ENCODE data around the gene DCLRE1C.
"Not testable (repeated sequence)": the region's sequence is repeated elsewhere in the genome, so short reads cannot be mapped to it uniquely, and the experiment has no call there.

Gene DCLRE1C

DNA sequence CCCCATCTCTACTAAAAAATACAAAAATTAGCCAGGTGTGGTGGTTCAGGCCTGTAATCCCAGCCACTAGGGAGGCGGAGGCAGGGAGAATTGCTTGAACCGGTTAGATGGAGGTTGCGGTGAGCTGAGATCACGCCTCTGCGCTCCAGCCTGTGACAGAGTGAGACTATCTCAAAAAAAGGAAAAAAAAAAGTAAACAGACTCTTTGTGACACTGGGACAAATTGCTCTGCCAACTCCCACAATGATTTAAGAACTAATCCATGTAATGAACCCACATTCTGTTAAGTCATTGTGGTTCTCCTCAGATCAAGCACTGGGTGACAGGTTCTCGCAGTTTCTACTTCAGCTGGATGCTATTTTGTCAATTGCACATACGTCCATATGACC lies 11.0 kb downstream of the DCLRE1C start:
- DNase-seq: not testable (repeated sequence)

DNA sequence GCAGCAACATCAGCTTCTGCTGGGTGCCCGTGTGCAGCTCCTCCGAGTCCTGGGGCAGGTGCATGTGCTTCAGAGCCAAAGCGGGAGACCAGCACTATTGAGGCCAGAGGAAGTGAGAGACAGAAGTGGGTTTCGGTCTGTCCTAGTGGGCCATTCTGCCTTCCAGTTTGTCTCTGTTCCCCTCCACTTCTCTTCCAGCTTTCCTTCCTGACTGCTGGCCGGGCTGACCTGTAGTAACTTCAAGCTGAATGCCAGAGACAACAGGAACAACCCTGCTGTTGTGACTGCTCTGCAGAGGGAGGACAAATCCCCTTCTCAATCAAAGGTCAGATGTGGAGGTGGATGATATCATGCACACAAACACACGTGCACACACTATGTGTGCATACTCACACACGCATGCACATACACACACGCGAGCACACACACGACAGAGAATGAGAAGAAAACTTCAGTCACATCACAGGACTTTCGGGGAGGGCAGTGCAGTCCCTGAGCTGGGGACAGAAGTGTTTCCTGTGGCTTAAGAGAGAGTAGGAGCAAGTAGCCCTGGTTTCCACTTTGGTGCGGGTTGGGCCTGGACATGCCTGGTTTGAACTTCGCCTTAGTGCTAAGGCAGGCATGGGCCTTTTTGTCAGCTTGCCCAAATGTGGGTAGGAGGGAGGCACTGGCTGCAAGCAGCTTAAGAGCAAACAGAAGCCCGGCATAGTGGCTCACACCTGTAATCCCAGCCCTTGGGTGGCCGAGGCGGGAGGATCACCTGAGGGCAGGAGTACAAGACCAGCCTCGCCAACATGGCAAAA lies 11.5 kb downstream of the DCLRE1C start:
- not testable (repeated sequence) for DNase-seq

DNA sequence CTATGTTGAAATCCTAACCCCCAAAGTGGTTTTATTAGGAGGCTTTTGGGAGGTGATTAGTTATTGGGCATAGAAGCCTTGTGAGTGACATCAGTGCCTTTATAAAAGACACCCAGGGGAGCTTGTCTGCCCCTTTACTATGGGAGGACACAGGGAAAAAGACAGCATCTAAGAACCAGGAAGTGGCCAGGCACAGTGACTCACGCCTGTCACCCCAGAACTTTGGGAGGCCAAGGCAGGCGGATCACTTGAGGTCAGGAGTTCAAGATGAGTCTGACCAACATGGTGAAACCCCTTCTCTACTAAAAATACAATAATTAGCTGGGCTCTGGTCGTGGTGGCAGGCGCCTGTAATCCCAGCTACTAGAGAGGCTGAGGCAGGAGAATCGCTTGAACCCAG lies 14.9 kb downstream of the DCLRE1C start:
- not testable (repeated sequence) for DNase-seq

- no peak for DNase-seq
Observed at GRCh38 chr10:14936584-14936983, 17.3 kb downstream of the DCLRE1C start.

DNA sequence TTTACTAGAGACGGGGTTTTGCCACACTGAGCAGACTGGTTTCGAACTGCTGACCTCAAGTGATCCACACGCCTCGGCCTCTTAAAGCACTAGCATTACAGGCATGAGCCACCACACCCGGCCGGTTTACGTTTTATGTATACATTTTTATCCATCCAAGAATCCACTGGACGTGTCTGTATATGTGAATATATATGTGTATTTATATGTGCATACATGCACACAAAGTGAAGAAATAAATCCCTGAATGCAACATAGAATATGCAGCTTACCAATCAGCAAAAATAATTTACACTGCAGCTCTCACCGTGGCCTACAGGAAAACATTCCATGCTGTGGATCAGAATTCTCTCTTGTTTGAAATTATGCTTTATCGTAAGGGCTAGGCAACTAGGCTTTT lies 23.3 kb downstream of the DCLRE1C start:
- DNase-seq: no peak

DNA sequence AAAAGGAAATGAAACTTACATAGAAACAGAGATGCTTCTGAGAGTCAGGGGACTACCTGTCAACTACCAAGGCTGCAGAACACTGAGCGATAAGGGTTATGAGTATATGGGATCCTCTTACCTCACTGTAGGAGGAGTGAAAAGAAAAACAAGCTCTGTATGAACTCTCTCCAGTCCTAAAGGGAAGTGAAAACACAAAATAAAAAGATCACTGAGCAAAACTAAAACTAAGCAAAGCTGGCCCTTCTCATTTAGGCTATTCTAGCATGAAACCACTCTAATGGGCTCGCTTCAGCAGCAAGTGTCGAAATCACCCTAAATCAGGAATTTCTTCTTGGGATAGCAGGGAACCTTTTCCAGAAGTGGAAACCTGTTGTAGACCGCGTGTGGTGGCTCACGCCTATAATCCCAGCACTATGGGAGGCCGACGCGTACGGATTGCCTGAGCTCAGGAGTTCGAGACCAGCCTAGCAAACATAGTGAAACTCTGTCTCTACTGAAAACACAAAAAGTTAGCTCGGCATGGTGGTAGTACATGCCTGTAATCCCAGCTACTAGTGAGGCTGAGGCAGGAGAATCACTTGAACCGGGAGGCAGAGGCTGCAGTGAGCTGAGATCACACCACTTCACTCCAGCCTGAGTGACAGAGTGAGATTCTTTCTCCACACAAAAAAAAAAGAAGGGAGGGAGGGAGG lies 27.0 kb downstream of the DCLRE1C start:
- no peak for DNase-seq

GRCh38 chr10:14926061-14926470 lies 27.8 kb downstream of the DCLRE1C start:
- DNase-seq: no peak

- no peak for DNase-seq
Observed at GRCh38 chr10:14925268-14925667, 28.6 kb downstream of the DCLRE1C start.

GRCh38 chr10:14924013-14924412 lies 29.9 kb downstream of the DCLRE1C start:
- no peak for DNase-seq

DNA sequence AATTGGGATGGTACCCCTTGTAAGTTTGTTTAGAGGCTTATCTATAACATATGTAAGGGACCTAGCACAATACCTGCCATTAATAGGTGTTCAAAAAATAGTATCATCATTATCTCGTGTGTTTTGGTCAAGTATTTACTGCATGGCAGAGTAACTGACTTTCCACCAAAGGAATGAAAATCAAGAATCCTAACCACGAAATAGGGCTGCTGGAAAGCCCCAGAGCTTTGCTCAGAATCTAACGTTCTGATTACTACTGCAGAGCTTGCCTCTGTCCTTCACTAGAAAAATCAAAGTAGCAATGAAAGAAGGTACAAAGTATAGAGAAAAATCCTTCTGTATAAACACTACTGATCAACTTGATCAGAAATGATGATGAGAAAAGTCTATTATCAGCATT lies 34.9 kb downstream of the DCLRE1C start:
- DNase-seq: no peak

GRCh38 chr10:14917827-14918226 lies 36.1 kb downstream of the DCLRE1C start:
- no peak for DNase-seq

DNA sequence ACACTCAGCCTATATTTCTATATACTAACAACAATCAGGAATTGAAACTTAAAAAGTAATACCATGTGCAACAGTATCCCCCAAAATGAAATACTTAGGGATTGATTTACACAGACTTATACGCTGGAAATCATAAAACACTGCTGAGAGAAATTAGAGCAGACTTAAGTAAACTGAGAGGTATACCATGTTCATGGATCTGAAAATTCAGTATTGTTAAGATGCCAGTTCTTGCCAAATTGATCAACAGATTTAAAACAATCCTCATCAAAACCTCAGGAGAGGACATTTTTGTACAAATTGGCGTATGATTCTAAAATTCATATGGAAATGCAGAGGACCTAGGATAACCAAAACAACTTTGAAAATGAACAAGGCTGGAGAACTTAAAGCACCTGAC lies 37.3 kb downstream of the DCLRE1C start:
- no peak for DNase-seq

GRCh38 chr10:14911801-14912200 lies 42.1 kb downstream of the DCLRE1C start:
- no peak for DNase-seq

DNA sequence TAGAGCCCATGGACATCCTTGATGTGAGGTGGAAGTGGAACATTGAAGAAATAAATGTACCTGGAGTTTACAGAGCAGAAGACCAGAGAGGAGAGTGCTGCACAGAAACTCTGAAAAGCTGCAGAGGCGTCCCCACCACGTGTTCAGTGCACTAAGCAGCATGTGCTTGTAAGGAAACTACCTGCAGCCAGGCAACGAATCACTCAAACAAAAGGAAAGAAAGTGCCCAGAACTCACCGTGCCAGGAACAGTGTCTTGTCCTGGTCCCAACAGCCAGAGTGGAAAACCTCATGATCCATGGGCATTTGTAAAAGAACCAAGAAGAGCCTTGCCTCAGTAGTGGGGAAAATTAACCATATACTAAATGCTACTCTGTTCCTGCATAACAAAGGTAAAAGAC lies 42.9 kb downstream of the DCLRE1C start:
- DNase-seq: no peak

- DNase-seq: no peak
Observed at GRCh38 chr10:14909101-14909500, 44.8 kb downstream of the DCLRE1C start.

GRCh38 chr10:14907591-14907990 lies 46.3 kb downstream of the DCLRE1C start:
- DNase-seq: not testable (repeated sequence)

DNA sequence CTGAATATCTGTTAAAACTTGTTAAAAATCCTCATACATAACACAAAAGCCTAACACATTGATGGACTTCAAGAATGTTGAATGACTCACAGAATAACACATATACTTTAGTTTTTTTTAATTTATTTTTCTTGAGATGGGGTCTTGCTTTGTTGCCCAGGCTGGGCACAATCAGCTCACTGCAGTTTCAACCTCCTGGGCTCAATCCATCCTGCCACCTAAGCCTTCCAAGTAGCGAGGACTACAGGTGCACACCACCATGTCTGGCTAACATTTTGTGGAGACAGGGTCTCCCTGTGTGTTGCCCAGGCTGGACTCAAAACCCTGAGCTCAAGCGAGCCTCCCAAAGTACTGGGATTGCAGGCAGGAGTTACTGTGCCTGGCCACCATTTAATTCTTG lies 47.1 kb downstream of the DCLRE1C start:
- no peak for DNase-seq

DNA sequence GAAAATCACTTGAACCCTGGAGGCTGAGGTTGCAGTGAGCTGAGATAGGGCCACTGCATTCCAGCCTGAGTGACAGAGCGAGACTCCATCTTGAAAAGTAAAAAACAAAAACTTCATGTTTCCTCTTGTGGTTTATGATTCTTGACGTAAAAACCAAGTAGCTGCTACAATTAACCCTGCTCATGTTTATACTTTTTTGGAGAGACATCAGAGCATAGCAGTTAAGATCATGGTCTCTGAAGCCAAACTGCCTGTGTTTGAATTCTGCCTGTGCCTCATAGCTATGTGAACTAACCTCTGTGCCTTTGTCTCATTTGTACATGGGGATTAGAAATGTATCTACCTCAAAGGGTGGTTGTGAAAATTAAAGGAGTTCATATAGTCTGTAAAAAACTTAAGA lies 48.0 kb downstream of the DCLRE1C start:
- DNase-seq: no peak

- no peak for DNase-seq
Observed at GRCh38 chr10:14904864-14905263, 49.0 kb downstream of the DCLRE1C start.

GRCh38 chr10:14904316-14904732 lies 49.6 kb downstream of the DCLRE1C start:
- no peak for DNase-seq

GRCh38 chr10:14891151-14891550 lies 62.7 kb downstream of the DCLRE1C start:
- no peak for DNase-seq

DNA sequence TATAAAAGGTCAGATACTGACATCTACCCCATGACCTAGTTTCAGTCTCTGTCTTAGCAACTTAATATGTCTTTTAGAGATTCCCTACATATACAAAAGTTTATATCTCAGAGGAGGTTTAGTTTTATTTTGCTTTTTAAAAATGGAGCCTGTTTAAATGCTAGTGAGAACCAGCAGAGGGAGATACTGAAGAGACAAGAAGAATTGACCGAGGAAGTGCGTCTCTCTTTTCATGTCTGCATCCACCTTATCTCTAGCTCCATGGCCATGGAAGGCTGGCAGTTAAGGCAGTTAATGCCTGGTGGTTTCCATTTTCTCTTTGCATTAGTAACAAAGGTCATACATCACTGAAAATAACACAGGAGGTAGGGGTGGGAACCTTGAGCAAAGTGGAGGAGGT lies 64.6 kb downstream of the DCLRE1C start:
- DNase-seq: no peak

GRCh38 chr10:14884082-14884481 lies 69.8 kb downstream of the DCLRE1C start:
- no peak for DNase-seq

- DNase-seq: no peak
Observed at GRCh38 chr10:14880229-14880628, 73.7 kb downstream of the DCLRE1C start.

- DNase-seq: no peak
Observed at GRCh38 chr10:14879928-14880193, 74.0 kb downstream of the DCLRE1C start.

Data from NCI-H1417 treated with DMSO at 0.1 percent for 48 hours (cell line).